GM21576 (cell line): Measurements from ENCODE around the gene DUSP16.
"Not testable (repeated sequence)": the region's sequence is repeated elsewhere in the genome, so short reads cannot be mapped to it uniquely, and the experiment has no call there.

ENCODE experiments used
- ATAC-seq: cut with Tn5 transposase; IDR thresholded peaks from one replicate; pipeline ENCODE4 v1.9.1; 2021; ENCODE audit warnings: mild to moderate bottlenecking, moderate library complexity; ENCODE audit not compliant: unreplicated experiment

DUSP16 gene

GRCh38 chr12:12473223-12473622 lies 89.4 kb downstream of the DUSP16 start:
- ATAC-seq, result no peak

- ATAC-seq, result not testable (repeated sequence)
These were observed 90.4 kb downstream of the DUSP16 start for GRCh38 chr12:12471982-12472961.

GRCh38 chr12:12470751-12471306 lies 91.8 kb downstream of the DUSP16 start:
- no peak for ATAC-seq

- ATAC-seq, result no peak
These were observed 93.3 kb downstream of the DUSP16 start for GRCh38 chr12:12469386-12469785.

- ATAC-seq, result no peak
These were observed 94.1 kb downstream of the DUSP16 start for GRCh38 chr12:12468575-12468974.

GRCh38 chr12:12467688-12468261 lies 94.9 kb downstream of the DUSP16 start:
- ATAC-seq, result no peak

GRCh38 chr12:12467264-12467663 lies 95.4 kb downstream of the DUSP16 start:
- ATAC-seq, result no peak

GRCh38 chr12:12466157-12466556 lies 96.5 kb downstream of the DUSP16 start:
- ATAC-seq, result no peak

- ATAC-seq, result no peak
These were observed 97.1 kb downstream of the DUSP16 start for GRCh38 chr12:12465522-12465921.

GRCh38 chr12:12461923-12462315 lies 100.7 kb downstream of the DUSP16 start:
- no peak for ATAC-seq

GRCh38 chr12:12460935-12461922 lies 101.4 kb downstream of the DUSP16 start:
- no peak for ATAC-seq

GRCh38 chr12:12456637-12457036 lies 106.0 kb downstream of the DUSP16 start:
- no peak for ATAC-seq

GRCh38 chr12:12454315-12454714 lies 108.3 kb downstream of the DUSP16 start:
- ATAC-seq, result no peak

GRCh38 chr12:12453635-12454034 lies 109.0 kb downstream of the DUSP16 start:
- ATAC-seq, result no peak

- no peak for ATAC-seq
These were observed 110.2 kb downstream of the DUSP16 start for GRCh38 chr12:12452326-12452902.

- no peak for ATAC-seq
These were observed 111.6 kb downstream of the DUSP16 start for GRCh38 chr12:12451098-12451497.

GRCh38 chr12:12450043-12450471 lies 112.6 kb downstream of the DUSP16 start:
- no peak for ATAC-seq

- ATAC-seq, result no peak
These were observed 113.1 kb downstream of the DUSP16 start for GRCh38 chr12:12449533-12450025.

- ATAC-seq, result no peak
These were observed 114.8 kb downstream of the DUSP16 start for GRCh38 chr12:12447837-12448236.

- ATAC-seq, result no peak
These were observed 115.4 kb downstream of the DUSP16 start for GRCh38 chr12:12447236-12447635.
